GM12878 (cell line): ENCODE results near the gene CHST2. TPM values are rescaled to one million over a fixed set of nuclear protein-coding genes. Genes with fewer than 3 reads are reported as not detected.

Source experiments
- ATAC-seq: fragments of 200-7000 bp; cut with Tn5 transposase; 3 replicates; pipeline ENCODE4 v1.9.1; 2020; ENCODE audit warnings: mild to moderate bottlenecking, moderate library complexity
- BruUV-seq: library from RNA; stranded (reverse); fragments of 400-500 nt; replicated peaks from 2 replicates; lab custom pipeline; 2021; lab: Mats Ljungman, UMichigan
- CTCF ChIA-PET: fragments of 300-600 bp; sonication (Branson Sonifier 250); formaldehyde crosslinking; extraction: SDS; loops from one replicate; lab custom pipeline; 2021; ENCODE audit warnings: inconsistent platforms; lab: Yijun Ruan, JAX
- POLR2A ChIA-PET: fragments of 350-600 bp; formaldehyde crosslinking; extraction: SDS; loops from one replicate; lab custom pipeline; 2021; ENCODE audit warnings: inconsistent platforms; lab: Charles Lee
- RAD21 ChIA-PET: fragments of 300-600 bp; sonication (Branson Sonifier 250); formaldehyde crosslinking; loops from one replicate; lab custom pipeline; 2023; ENCODE audit warnings: antibody characterized with exemption; ENCODE audit not compliant: unreplicated experiment; lab: Charles Lee
- SMC1A ChIA-PET: fragments of 300-600 bp; sonication (Branson Sonifier 250); formaldehyde crosslinking; loops from one replicate; lab custom pipeline; 2023; ENCODE audit not compliant: unreplicated experiment, uncharacterized antibody; lab: Charles Lee
- DNase-seq: peaks from one replicate; pipeline ENCODE4 v3.0.0-alpha.2; 2011; ENCODE audit warnings: low read depth, low spot score
- FAIRE-seq: peaks from 3 replicates; lab custom pipeline; 2011; peaks lifted over from hg19 to GRCh38; lab: Jason Lieb, UNC
- H2AFZ ChIP-seq: 2 replicates; pipeline ENCODE4 v1.6.0; 2011; ENCODE audit warnings: low read depth, low read length, control low read depth; ENCODE audit not compliant: control insufficient read depth
- H3K27ac ChIP-seq: 2 replicates; pipeline ENCODE4 v1.5.1; 2011; ENCODE audit warnings: control low read depth; ENCODE audit not compliant: control insufficient read depth, insufficient read depth
- H3K27me3 ChIP-seq, 2 experiments: replicated peaks in 1 of 2; 2 replicates each; pipeline versions ENCODE4 v1.6.0 to v1.6.1; 2011; ENCODE audit warnings: low read length in 1 of 2; ENCODE audit not compliant: control insufficient read depth in 2 of 2, insufficient read depth in 2 of 2
- H3K36me3 ChIP-seq, 2 experiments: 2 replicates each; pipeline ENCODE4 v1.5.1; 2011; ENCODE audit warnings: low read length in 1 of 2; ENCODE audit not compliant: control insufficient read depth in 2 of 2, insufficient read depth in 2 of 2
- H3K4me1 ChIP-seq: 2 replicates; pipeline ENCODE4 v1.6.1; 2011; ENCODE audit warnings: mild to moderate bottlenecking, low read length, moderate library complexity, mixed read lengths; ENCODE audit not compliant: control insufficient read depth, insufficient read depth
- H3K4me2 ChIP-seq: 2 replicates; pipeline ENCODE4 v1.6.0; 2011; ENCODE audit warnings: control low read depth; ENCODE audit not compliant: control insufficient read depth, insufficient read depth
- H3K4me3 ChIP-seq: fragments of 200-600 bp; sonication (generic); 2 replicates; pipeline ENCODE4 v1.5.1; 2016
- H3K79me2 ChIP-seq: 2 replicates; pipeline ENCODE4 v1.6.0; 2011; ENCODE audit warnings: low read length; ENCODE audit not compliant: control insufficient read depth, insufficient read depth
- H3K9ac ChIP-seq: 2 replicates; pipeline ENCODE4 v1.8.0; 2011; ENCODE audit warnings: low read length, control low read depth, mixed read lengths; ENCODE audit not compliant: control insufficient read depth, insufficient read depth
- H3K9me3 ChIP-seq: replicated peaks from 3 replicates; pipeline ENCODE4 v1.5.1; 2011; ENCODE audit warnings: mild to moderate bottlenecking, low read length; ENCODE audit not compliant: control insufficient read depth, insufficient read depth
- H4K20me1 ChIP-seq: 2 replicates; pipeline ENCODE4 v1.6.0; 2011; ENCODE audit not compliant: control insufficient read depth, insufficient read depth
- ATF2 ChIP-seq: IDR thresholded peaks from 2 replicates; pipeline ENCODE4 v1.6.1; 2012; ENCODE audit warnings: low read length, inconsistent platforms
- CBFB ChIP-seq: IDR thresholded peaks from 2 replicates; pipeline ENCODE4 v1.6.1; 2016; ENCODE audit warnings: antibody characterized with exemption, low read depth
- CHD4 ChIP-seq: fragments of 200-600 bp; sonication (generic); IDR thresholded peaks from 2 replicates; pipeline ENCODE4 v1.6.1; 2016; ENCODE audit warnings: mild to moderate bottlenecking
- IKZF1 ChIP-seq: fragments of 450-650 bp; conservative IDR thresholded peaks from 2 replicates; pipeline ENCODE4 v1.6.1; 2017; ENCODE audit warnings: antibody characterized with exemption, mild to moderate bottlenecking
- KLF5 ChIP-seq: fragments of 450-650 bp; IDR thresholded peaks from 2 replicates; pipeline ENCODE4 v1.6.1; 2014; ENCODE audit warnings: mild to moderate bottlenecking; ENCODE audit not compliant: partially characterized antibody
- LARP7 ChIP-seq: fragments of 450-650 bp; IDR thresholded peaks from 2 replicates; pipeline ENCODE4 v1.6.1; 2017; ENCODE audit warnings: mild to moderate bottlenecking
- PML ChIP-seq: IDR thresholded peaks from 2 replicates; pipeline ENCODE4 v1.6.1; 2012; ENCODE audit warnings: low read length, inconsistent platforms
- POLR2A ChIP-seq: IDR thresholded peaks from 2 replicates; pipeline ENCODE4 v1.6.1; 2011; ENCODE audit warnings: low read depth, mild to moderate bottlenecking, low read length
- POU2F2 ChIP-seq: IDR thresholded peaks from 3 replicates; pipeline ENCODE4 v1.6.1; 2011; ENCODE audit warnings: low read depth, mild to moderate bottlenecking, low read length, borderline replicate concordance
- SMARCA5 ChIP-seq: fragments of 450-650 bp; IDR thresholded peaks from 2 replicates; pipeline ENCODE4 v1.6.1; 2017; ENCODE audit warnings: mild to moderate bottlenecking
- TCF12 ChIP-seq: IDR thresholded peaks from 2 replicates; pipeline ENCODE4 v1.6.1; 2011; ENCODE audit warnings: low read depth, mild to moderate bottlenecking, low read length
- TCF3 ChIP-seq: IDR thresholded peaks from 2 replicates; pipeline ENCODE4 v1.6.1; 2012; ENCODE audit warnings: low read depth, mild to moderate bottlenecking, low read length, borderline replicate concordance; ENCODE audit not compliant: insufficient read depth
- YY1 ChIP-seq: IDR thresholded peaks from 2 replicates; pipeline ENCODE4 v1.6.1; 2011; ENCODE audit warnings: low read depth, mild to moderate bottlenecking, low read length
- ZBTB40 ChIP-seq: fragments of 450-650 bp; IDR thresholded peaks from 2 replicates; pipeline ENCODE4 v1.6.1; 2016; ENCODE audit warnings: mild to moderate bottlenecking, moderate library complexity, borderline replicate concordance
- WGBS: methylation state at CpG from one replicate; pipeline ENCODE4 v1.1.6; 2016; ENCODE audit warnings: low lambda C conversion rate; ENCODE audit not compliant: insufficient replicate concordance, insufficient coverage; ENCODE audit errors: missing lambda C conversion rate; 5-methylcytosine and 5-hydroxymethylcytosine counted together
- in situ Hi-C: fragments of 300-500 bp; cut with MboI; formaldehyde crosslinking; loops from 9 replicates; pipeline ENCODE4 v1.14.3; 2018; ENCODE audit warnings: mixed read lengths
- intact Hi-C: fragments of 100-400 bp; cut with micrococcal nuclease; formaldehyde crosslinking; loops from one replicate; pipeline ENCODE4 v1.14.2; 2022; ENCODE audit not compliant: unreplicated experiment
- polyA plus RNA-seq, 11 experiments: library from polyadenylated mRNA; depleted of rRNA in 4 of 11; unstranded in 6 of 11; stranded (reverse) in 5 of 11; fragments of >200 nt; fragmentation: Nextera tagmentation in 4 of 11; fragmentation: Illumina TruSeq in 1 of 11; extraction: Ambion mirVana in 4 of 11; extraction: Trizol in 1 of 11; gene quantifications; 1 replicate in 1 of 11; 2 replicates in 10 of 11; pipeline versions ENCODE4 v1.2.1 to v1.2.3, GENCODE V29; 2011 to 2016; ENCODE audit warnings: inconsistent platforms in 2 of 11, missing spikeins in 2 of 11, low read depth in 1 of 11
- total RNA-seq, 4 experiments: library from RNA; depleted of rRNA in 3 of 4; stranded (reverse); fragments of >200 nt in 3 of 4; fragmentation: Illumina TruSeq in 1 of 4; extraction: Trizol in 1 of 4; gene quantifications; 2 replicates each; pipeline versions ENCODE4 v1.2.1 to v1.2.3, GENCODE V29; 2013 to 2021
- TF ChIP-seq, protein P1 (sequence below): fragments of 450-650 bp; IDR thresholded peaks from 2 replicates; pipeline ENCODE4 v1.6.1; 2014; ENCODE audit warnings: mild to moderate bottlenecking

Gene CHST2
- total and polyA plus RNA-seq, 10 of the 15 experiments (the other 5 are each of a cell fraction or from before 2014, with no cell fraction given), result 1.6 to 37.2 (median 8.8) TPM

GRCh38 chr3:143119974-143120715 is 574 bp downstream of the CHST2 start (continued):
- TF ChIP-seq ZBTB40, result no peak
- TF ChIP-seq CBFB, result no peak
- TF ChIP-seq POU2F2, result no peak

DNA sequence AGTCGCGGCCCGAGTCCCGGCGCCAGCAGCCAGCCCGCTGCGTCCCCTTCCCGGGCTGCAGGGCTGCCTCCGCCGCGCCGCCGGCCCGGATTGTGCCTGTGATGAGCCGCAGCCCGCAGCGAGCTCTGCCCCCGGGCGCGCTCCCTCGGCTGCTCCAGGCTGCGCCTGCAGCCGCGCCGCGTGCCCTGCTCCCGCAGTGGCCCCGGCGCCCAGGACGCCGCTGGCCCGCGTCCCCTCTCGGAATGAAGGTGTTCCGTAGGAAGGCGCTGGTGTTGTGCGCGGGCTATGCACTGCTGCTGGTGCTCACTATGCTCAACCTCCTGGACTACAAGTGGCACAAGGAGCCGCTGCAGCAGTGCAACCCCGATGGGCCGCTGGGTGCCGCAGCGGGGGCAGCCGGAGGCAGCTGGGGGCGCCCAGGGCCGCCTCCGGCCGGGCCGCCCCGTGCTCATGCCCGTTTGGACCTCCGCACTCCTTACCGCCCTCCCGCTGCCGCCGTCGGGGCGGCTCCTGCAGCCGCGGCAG is 1.2 kb downstream of the CHST2 start:
- FAIRE-seq (no peak), ATAC-seq (peak; percentile 49), DNase-seq (no peak)
- 2% methylated on average over 49 of the region's 60 CpGs for WGBS
- Histone ChIP-seq H3K4me3 (peak overlapping the region; percentile 94), H2AFZ (peak overlapping the region; percentile 5), H3K27me3 (no peaks in the 10 kb centered on the region), H3K4me2 (peak overlapping the region; percentile 99), H3K4me1 (peaks cover 13% of the 10 kb centered on the region), H4K20me1 (no peaks in the 10 kb centered on the region), H3K9me3 (no peaks in the 10 kb centered on the region), H3K36me3 (0 out of 4 replicates have a peak, but pooled peaks cover 0 to 5% of the 10 kb centered on the region in 2 experiments), H3K9ac (peak overlapping the region; percentile 73), H3K27ac (peak overlapping the region; percentile 93), H3K79me2 (peaks cover 43% of the 10 kb centered on the region)
- intact Hi-C loops, result loop anchor here (1.0 to 10.0 kb wide), 11 partner anchors 52 to 554 kb away; no protein-coding TSS in a partner anchor
- ChIA-PET RAD21 (interaction anchor here (0.6 to 2.8 kb wide), 8 partner anchors 43 to 553 kb away, joined by 3 to 10 read pairs (median 3); no protein-coding TSS in a partner anchor), CTCF (interaction anchor here (0.6 to 2.6 kb wide), 15 partner anchors 10 to 554 kb away, joined by 3 to 16 read pairs (median 3); no protein-coding TSS in a partner anchor), POLR2A (interaction anchor here (0.6 kb wide), 1 partner anchor 119 kb away, joined by 4 read pairs; no protein-coding TSS in a partner anchor), SMC1A (interaction anchor here (0.7 to 2.4 kb wide), 10 partner anchors 9 to 553 kb away, joined by 3 to 10 read pairs (median 3); no protein-coding TSS in a partner anchor)
- BruUV-seq, result no TSS peak
- in situ Hi-C loops, result loop anchor here (5.0 kb wide), 1 partner anchor 552 kb away; no protein-coding TSS in a partner anchor
- TF ChIP-seq POLR2A (peak; percentile 65; the same call in 1 of the 2 replicates), PML (no peak), ATF2 (no peak), KLF5 (peak; percentile 28), TCF3 (peak; percentile 27; the same call in 1 of the 2 replicates), SMARCA5 (peak; percentile 82; the same call in 1 of the 2 replicates), IKZF1 (peak; percentile 68), CHD4 (no peak), LARP7 (peak; percentile 69; the same call in 1 of the 2 replicates), TCF12 (0 out of 2 replicates have a peak, but pooled peaks have one; percentile 20), YY1 (0 out of 2 replicates have a peak, but pooled peaks have one; percentile 25)
- TF ChIP-seq, protein P1, sequence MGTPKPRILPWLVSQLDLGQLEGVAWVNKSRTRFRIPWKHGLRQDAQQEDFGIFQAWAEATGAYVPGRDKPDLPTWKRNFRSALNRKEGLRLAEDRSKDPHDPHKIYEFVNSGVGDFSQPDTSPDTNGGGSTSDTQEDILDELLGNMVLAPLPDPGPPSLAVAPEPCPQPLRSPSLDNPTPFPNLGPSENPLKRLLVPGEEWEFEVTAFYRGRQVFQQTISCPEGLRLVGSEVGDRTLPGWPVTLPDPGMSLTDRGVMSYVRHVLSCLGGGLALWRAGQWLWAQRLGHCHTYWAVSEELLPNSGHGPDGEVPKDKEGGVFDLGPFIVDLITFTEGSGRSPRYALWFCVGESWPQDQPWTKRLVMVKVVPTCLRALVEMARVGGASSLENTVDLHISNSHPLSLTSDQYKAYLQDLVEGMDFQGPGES, result no peak
